ENCODE measurements around the gene TMEM50B.
"Not testable (repeated sequence)": the region's sequence is repeated elsewhere in the genome, so short reads cannot be mapped to it uniquely, and the experiment has no call there.

TMEM50B gene

GRCh38 chr21:33478935-33479678 lies 667 bp downstream of the TMEM50B start:
- peak overlapping the region; percentile 97 for H3K4me3 ChIP-seq (ENCODE audit: low read depth, low read length)
- no peak; the same call in 1 of the 2 replicates for TF ChIP-seq CTCF (IDR thresholded peaks at IDR 0.05; ENCODE audit: borderline replicate concordance, insufficient read depth, low read depth, low read length)

- no peak for TF ChIP-seq CTCF (IDR thresholded peaks at IDR 0.05; ENCODE audit: borderline replicate concordance, insufficient read depth, low read depth, low read length)
- H3K4me3 ChIP-seq (ENCODE audit: low read depth, low read length): peak overlapping the region; percentile 97
Observed at GRCh38 chr21:33478182-33478581, 1.6 kb downstream of the TMEM50B start.

- no peak for TF ChIP-seq CTCF (IDR thresholded peaks at IDR 0.05; ENCODE audit: borderline replicate concordance, insufficient read depth, low read depth, low read length)
- no peak overlapping the region for H3K4me3 ChIP-seq (ENCODE audit: low read depth, low read length)
Observed at GRCh38 chr21:33477066-33477465, 2.7 kb downstream of the TMEM50B start.

- TF ChIP-seq CTCF (IDR thresholded peaks at IDR 0.05; ENCODE audit: borderline replicate concordance, insufficient read depth, low read depth, low read length): no peak
- H3K4me3 ChIP-seq (ENCODE audit: low read depth, low read length): no peak overlapping the region
Observed at GRCh38 chr21:33473344-33473743, 6.4 kb downstream of the TMEM50B start.

GRCh38 chr21:33470701-33471100 lies 9.1 kb downstream of the TMEM50B start:
- TF ChIP-seq CTCF (IDR thresholded peaks at IDR 0.05; ENCODE audit: borderline replicate concordance, insufficient read depth, low read depth, low read length): no peak
- no peak overlapping the region for H3K4me3 ChIP-seq (ENCODE audit: low read depth, low read length)

GRCh38 chr21:33469183-33469582 lies 10.6 kb downstream of the TMEM50B start:
- not testable (repeated sequence) for H3K4me3 ChIP-seq (ENCODE audit: low read depth, low read length)

GRCh38 chr21:33461538-33462250 lies 18.1 kb downstream of the TMEM50B start:
- H3K4me3 ChIP-seq (ENCODE audit: low read depth, low read length): no peak overlapping the region
- no peak for TF ChIP-seq CTCF (IDR thresholded peaks at IDR 0.05; ENCODE audit: borderline replicate concordance, insufficient read depth, low read depth, low read length)
